HCT116 (cell line): ENCODE data around the gene BPIFB4.

Source experiments
- CTCF ChIP-seq, 3 experiments: fragments of 200-600 bp in 1 of 3; sonication (generic) in 1 of 3; IDR thresholded peaks in 2 of 3; conservative IDR thresholded peaks in 1 of 3; 2 replicates each; pipeline ENCODE4 v1.5.1; 2012 to 2017; ENCODE audit warnings: low read depth in 2 of 3, low read length in 2 of 3, antibody characterized with exemption in 1 of 3, borderline replicate concordance in 1 of 3, control low read depth in 1 of 3, mild to moderate bottlenecking in 1 of 3, mixed read lengths in 1 of 3, mixed run types in 1 of 3, moderate library complexity in 1 of 3; ENCODE audit not compliant: insufficient read depth in 1 of 3
- EGR1 ChIP-seq: IDR thresholded peaks from 2 replicates; pipeline ENCODE4 v1.6.1; 2012; ENCODE audit warnings: low read depth
- EZH2 ChIP-seq: fragments of 200-600 bp; sonication (generic); IDR thresholded peaks from 2 replicates; pipeline ENCODE4 v1.6.1; 2017; ENCODE audit warnings: antibody characterized with exemption, mixed run types
- EZH2phosphoT487 ChIP-seq: fragments of 200-600 bp; IDR thresholded peaks from 2 replicates; pipeline ENCODE4 v1.6.1; 2018; ENCODE audit warnings: antibody characterized with exemption, borderline replicate concordance
- FOSL1 ChIP-seq: IDR thresholded peaks from 2 replicates; pipeline ENCODE4 v1.6.1; 2012; ENCODE audit warnings: low read depth
- POLR2A ChIP-seq: IDR thresholded peaks from 2 replicates; pipeline ENCODE4 v1.7.0; 2011; ENCODE audit warnings: borderline replicate concordance; ENCODE audit not compliant: insufficient read depth, insufficient read length; ENCODE audit errors: extremely low read depth
- POLR2AphosphoS5 ChIP-seq: IDR thresholded peaks from 2 replicates; pipeline ENCODE4 v1.6.1; 2011; ENCODE audit warnings: mild to moderate bottlenecking, low read depth, low read length, moderate library complexity
- SIN3A ChIP-seq: IDR thresholded peaks from 2 replicates; pipeline ENCODE4 v1.6.1; 2012; ENCODE audit warnings: low read depth
- SP1 ChIP-seq: IDR thresholded peaks from 2 replicates; pipeline ENCODE4 v1.6.1; 2012; ENCODE audit warnings: low read depth
- SRF ChIP-seq: IDR thresholded peaks from 2 replicates; pipeline ENCODE4 v1.6.1; 2012; ENCODE audit warnings: low read depth
- ZNF274 ChIP-seq: fragments of 200-500 bp; sonication (Bioruptor generic); IDR thresholded peaks from 2 replicates; pipeline ENCODE4 v1.6.1; 2014; ENCODE audit warnings: mild to moderate bottlenecking, low read depth, low read length, inconsistent platforms
- TF ChIP-seq, protein P1 (sequence below): IDR thresholded peaks from 2 replicates; pipeline ENCODE4 v1.6.1; 2012

DNA sequence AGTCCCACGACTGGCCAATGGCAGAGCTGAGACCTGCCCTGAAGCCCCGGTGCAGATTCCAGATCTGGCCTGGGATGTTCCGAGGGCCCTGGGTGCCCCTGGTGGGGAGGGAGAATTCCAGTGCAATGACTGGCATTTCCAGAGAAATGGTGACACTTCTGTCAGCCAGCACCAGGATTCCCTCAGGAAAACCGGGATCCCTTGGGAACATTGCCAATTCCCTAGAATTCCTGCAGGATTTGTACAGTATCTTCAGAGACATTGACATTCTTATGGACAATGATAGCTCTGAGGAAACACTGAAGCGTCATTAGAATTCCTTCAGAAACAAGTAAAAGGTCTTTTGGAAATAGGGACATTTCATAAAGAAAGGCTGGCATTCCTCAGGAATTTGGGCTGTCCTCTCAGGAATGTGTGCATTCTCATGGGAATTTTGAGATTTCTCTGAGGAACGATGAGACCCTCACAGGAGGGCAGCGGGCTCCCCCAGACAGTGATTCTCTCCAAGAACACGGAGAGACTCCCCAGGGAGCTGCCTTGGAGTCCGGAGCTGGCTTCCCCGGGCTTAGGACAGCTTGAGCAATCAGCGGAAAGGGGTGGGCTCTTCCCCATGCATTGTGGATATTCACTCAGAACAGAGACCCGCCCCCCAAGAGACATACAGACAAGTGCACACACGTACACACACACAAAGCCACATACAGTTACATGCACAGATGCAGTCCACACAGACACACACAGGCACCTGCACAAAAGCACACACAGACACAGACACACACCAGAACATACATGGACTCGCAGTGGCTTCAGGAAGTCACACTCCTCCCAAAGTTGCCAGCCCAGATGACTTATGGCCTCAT, 53.3 kb downstream of the BPIFB4 start:
- no peak for TF ChIP-seq SP1
- TF ChIP-seq CTCF (IDR thresholded peaks at IDR 0.05 in 2 of 3, conservative IDR thresholded peaks at IDR 0.05 in 1 of 3; ENCODE audit: borderline replicate concordance in 1 of 3, insufficient read depth in 1 of 3, low read depth in 2 of 3, low read length in 2 of 3): no peak
- no peak for TF ChIP-seq FOSL1
- TF ChIP-seq POLR2A: no peak
- no peak for TF ChIP-seq POLR2AphosphoS5
- TF ChIP-seq ZNF274: no peak
- TF ChIP-seq EGR1: no peak
- TF ChIP-seq, protein P1, sequence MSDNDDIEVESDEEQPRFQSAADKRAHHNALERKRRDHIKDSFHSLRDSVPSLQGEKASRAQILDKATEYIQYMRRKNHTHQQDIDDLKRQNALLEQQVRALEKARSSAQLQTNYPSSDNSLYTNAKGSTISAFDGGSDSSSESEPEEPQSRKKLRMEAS: no peak
- no peak for TF ChIP-seq SIN3A
- no peak for TF ChIP-seq EZH2
- no peak for TF ChIP-seq SRF
- TF ChIP-seq EZH2phosphoT487: no peak
